Superior temporal gyrus (tissue), 1 donor: ENCODE measurements around the gene C10orf71.

Source experiments
- DNase-seq: peaks from one replicate; pipeline ENCODE4 v3.0.0-alpha.2; 2016; ENCODE audit errors: extremely low spot score

C10orf71 gene

GRCh38 chr10:49318755-49319154, 19.8 kb downstream of the C10orf71 start:
- no peak for DNase-seq

- no peak for DNase-seq
Measured at GRCh38 chr10:49319206-49319605, 20.2 kb downstream of the C10orf71 start.

- DNase-seq = no peak
Measured at GRCh38 chr10:49320191-49320590, 21.2 kb downstream of the C10orf71 start.

GRCh38 chr10:49321021-49321420, 22.1 kb downstream of the C10orf71 start:
- no peak for DNase-seq

GRCh38 chr10:49322371-49323170, 23.6 kb downstream of the C10orf71 start:
- DNase-seq = no peak

GRCh38 chr10:49323171-49323895, 24.4 kb downstream of the C10orf71 start:
- no peak for DNase-seq

GRCh38 chr10:49323896-49324270, 24.9 kb downstream of the C10orf71 start:
- no peak for DNase-seq

- DNase-seq = no peak
Measured at GRCh38 chr10:49324711-49325110, 25.7 kb downstream of the C10orf71 start.

- DNase-seq = no peak
Measured at GRCh38 chr10:49325131-49325915, 26.4 kb downstream of the C10orf71 start.

- no peak for DNase-seq
Measured at GRCh38 chr10:49325916-49326783, 27.2 kb downstream of the C10orf71 start.

GRCh38 chr10:49327036-49327813, 28.3 kb downstream of the C10orf71 start:
- no peak for DNase-seq

GRCh38 chr10:49328401-49329145, 29.6 kb downstream of the C10orf71 start:
- DNase-seq = no peak

GRCh38 chr10:49329146-49329505, 30.2 kb downstream of the C10orf71 start:
- DNase-seq = no peak

GRCh38 chr10:49330127-49330665, 31.2 kb downstream of the C10orf71 start:
- DNase-seq = no peak

GRCh38 chr10:49331431-49331830, 32.5 kb downstream of the C10orf71 start:
- no peak for DNase-seq

- no peak for DNase-seq
Measured at GRCh38 chr10:49332333-49332732, 33.4 kb downstream of the C10orf71 start.

- no peak for DNase-seq
Measured at GRCh38 chr10:49332768-49333167, 33.8 kb downstream of the C10orf71 start.

- DNase-seq = no peak
Measured at GRCh38 chr10:49333192-49333591, 34.2 kb downstream of the C10orf71 start.

GRCh38 chr10:49334964-49335363, 36.0 kb downstream of the C10orf71 start:
- no peak for DNase-seq
